DOHH2 (cell line): ENCODE measurements around the gene N4BP2L2.

ENCODE experiments used
- H3F3A ChIP-seq: fragments of 200-600 bp; sonication (generic), shearing (Covaris generic); 2 replicates; pipeline ENCODE4 v1.6.0; 2016; ENCODE audit warnings: antibody characterized with exemption, mild to moderate bottlenecking; ENCODE audit not compliant: control insufficient read depth, insufficient read depth
- H3K27ac ChIP-seq: fragments of 200-600 bp; sonication (generic); 2 replicates; pipeline ENCODE4 v1.5.1; 2014; ENCODE audit warnings: low read depth, mild to moderate bottlenecking, low read length, moderate library complexity
- H3K27me3 ChIP-seq: fragments of 200-600 bp; sonication (generic); 2 replicates; pipeline ENCODE4 v1.6.1; 2014; ENCODE audit warnings: mild to moderate bottlenecking, low read length, mixed read lengths; ENCODE audit not compliant: control insufficient read depth
- H3K36me3 ChIP-seq: fragments of 200-600 bp; sonication (generic); 2 replicates; pipeline ENCODE4 v1.6.1; 2014; ENCODE audit warnings: mild to moderate bottlenecking, low read length, moderate library complexity, mixed read lengths; ENCODE audit not compliant: control insufficient read depth
- H3K4me1 ChIP-seq: fragments of 200-600 bp; sonication (generic); 2 replicates; pipeline ENCODE4 v1.6.1; 2014; ENCODE audit warnings: mild to moderate bottlenecking, low read length, mixed read lengths; ENCODE audit not compliant: control insufficient read depth
- H3K4me2 ChIP-seq: fragments of 200-600 bp; sonication (generic); 2 replicates; pipeline ENCODE4 v1.6.0; 2014; ENCODE audit warnings: mild to moderate bottlenecking, low read length, moderate library complexity
- H3K4me3 ChIP-seq: fragments of 200-600 bp; sonication (generic); 2 replicates; pipeline ENCODE4 v1.5.1; 2014; ENCODE audit warnings: mild to moderate bottlenecking, low read length, mixed read lengths
- H3K79me2 ChIP-seq: fragments of 200-600 bp; sonication (generic); 2 replicates; pipeline ENCODE4 v1.6.1; 2014; ENCODE audit warnings: mild to moderate bottlenecking, low read length, mixed read lengths; ENCODE audit not compliant: control insufficient read depth
- H3K9me2 ChIP-seq: fragments of 200-600 bp; sonication (generic); replicated peaks from 2 replicates; pipeline ENCODE4 v1.6.1; 2014; ENCODE audit warnings: mild to moderate bottlenecking, low read length, mixed read lengths; ENCODE audit not compliant: control insufficient read depth
- H3K9me3 ChIP-seq: fragments of 200-600 bp; sonication (generic); 2 replicates; pipeline ENCODE4 v1.6.1; 2014; ENCODE audit warnings: antibody characterized with exemption, low read length, mixed read lengths; ENCODE audit not compliant: control insufficient read depth, insufficient read depth
- H4K20me1 ChIP-seq: fragments of 200-600 bp; sonication (generic); 2 replicates; pipeline ENCODE4 v1.6.0; 2014; ENCODE audit warnings: low read depth, mild to moderate bottlenecking, antibody characterized with exemption, low read length, moderate library complexity; ENCODE audit not compliant: control insufficient read depth, insufficient read depth
- CTCF ChIP-seq: fragments of 200-600 bp; sonication (generic); IDR thresholded peaks from one replicate; pipeline ENCODE4 v1.5.1; 2014; ENCODE audit warnings: antibody characterized with exemption, mild to moderate bottlenecking, low read depth, low read length; ENCODE audit not compliant: poor library complexity, severe bottlenecking
- EZH2phosphoT487 ChIP-seq: fragments of 200-600 bp; sonication (generic); IDR thresholded peaks from 2 replicates; pipeline ENCODE4 v1.6.1; 2017; ENCODE audit warnings: borderline replicate concordance, mild to moderate bottlenecking, antibody characterized with exemption, low read length, moderate library complexity, mixed read lengths

Gene N4BP2L2

GRCh38 chr13:32429433-32429909 lies 109.1 kb downstream of the N4BP2L2 start:
- Histone ChIP-seq H3K4me2 (no peak overlapping the region), H3K9me2 (no peaks in the 10 kb centered on the region), H3K36me3 (no peaks in the 10 kb centered on the region), H3K79me2 (no peaks in the 10 kb centered on the region), H4K20me1 (no peaks in the 10 kb centered on the region), H3K27ac (no peak overlapping the region), H3K9me3 (no peaks in the 10 kb centered on the region), H3K4me3 (no peak overlapping the region), H3K27me3 (peaks cover 40% of the 10 kb centered on the region), H3K4me1 (peaks cover 20% of the 10 kb centered on the region), H3F3A (no peaks in the 10 kb centered on the region)
- no peak for TF ChIP-seq CTCF

GRCh38 chr13:32428581-32429432 lies 109.8 kb downstream of the N4BP2L2 start:
- Histone ChIP-seq H3K4me3 (peak overlapping the region; percentile 74), H3K27ac (no peak overlapping the region), H3K36me3 (no peaks in the 10 kb centered on the region), H3K9me3 (no peaks in the 10 kb centered on the region), H3K27me3 (peaks cover 40% of the 10 kb centered on the region), H3F3A (no peaks in the 10 kb centered on the region), H3K9me2 (no peaks in the 10 kb centered on the region), H3K4me2 (peak overlapping the region; percentile 69), H4K20me1 (no peaks in the 10 kb centered on the region), H3K4me1 (peaks cover 20% of the 10 kb centered on the region), H3K79me2 (no peaks in the 10 kb centered on the region)
- TF ChIP-seq CTCF (no peak), EZH2phosphoT487 (no peak; the same call in 1 of the 2 replicates)

- Histone ChIP-seq H3K9me2 (no peaks in the 10 kb centered on the region), H4K20me1 (no peaks in the 10 kb centered on the region), H3K27me3 (peaks cover 40% of the 10 kb centered on the region), H3K79me2 (no peaks in the 10 kb centered on the region), H3K4me1 (peaks cover 20% of the 10 kb centered on the region), H3K27ac (no peak within 1 kb of the TSS), H3F3A (no peaks in the 10 kb centered on the region), H3K4me3 (peak within 1 kb of the TSS; percentile 74), H3K9me3 (no peaks in the 10 kb centered on the region), H3K36me3 (no peaks in the 10 kb centered on the region), H3K4me2 (peak within 1 kb of the TSS; percentile 69)
- TF ChIP-seq EZH2phosphoT487, result no peak; the same call in 1 of the 2 replicates
- TF ChIP-seq CTCF, result no peak
Observed at GRCh38 chr13:32427852-32428580, 110.6 kb downstream of the N4BP2L2 start, which contains the start of gene N4BP2L1. Gene N4BP2L1, minus strand, starts transcription at chr13:32428130. Its CDS starts 48 bp downstream, at chr13:32428082.
